ENCODE data around the gene PDCD5. TPM values are rescaled to one million over a fixed set of nuclear protein-coding genes. Genes with fewer than 3 reads are reported as not detected.

The PDCD5 gene
- total and polyA plus RNA-seq, 2 of the 4 experiments (the other 2 are of a cell fraction) = 30.6 to 74.1 TPM

GRCh38 chr19:32598022-32598421, 17.0 kb downstream of the PDCD5 start:
- Histone ChIP-seq H2BK15ac (ENCODE audit: low read depth, low read length) (no peak overlapping the region), H2AFZ (replicated peaks; ENCODE audit: low read length, poor library complexity) (no peak overlapping the region), H3K79me1 (ENCODE audit: low read depth in 1 of 2, low read length in 2 of 2) (no peaks in the 10 kb centered on the region; a peak in 1 of 4 replicates), H2BK120ac (ENCODE audit: low read depth, low read length) (no peak overlapping the region), H3K56ac (ENCODE audit: extremely low read depth, insufficient read depth, low read length) (no peak overlapping the region), H3K14ac (replicated peaks; ENCODE audit: low read depth, low read length) (no peak overlapping the region), H3K18ac (ENCODE audit: low read depth, low read length) (no peak overlapping the region), H2BK20ac (ENCODE audit: low read depth, low read length) (no peak overlapping the region), H3K4ac (ENCODE audit: low read depth, low read length) (no peak overlapping the region), H4K8ac (ENCODE audit: low read depth in 2 of 2, low read length in 2 of 2) (no peak overlapping the region), H3K9me3 (ENCODE audit: control insufficient read depth, insufficient read depth, low read length) (no peaks in the 10 kb centered on the region), H3K27ac (ENCODE audit: insufficient read depth, low read length) (no peak overlapping the region), H2AK9ac (replicated peaks; ENCODE audit: low read depth, low read length, poor library complexity) (no peak overlapping the region), H3K27me3 (ENCODE audit: control insufficient read depth, insufficient read depth, low read length) (no peaks in the 10 kb centered on the region), H2AK5ac (ENCODE audit: low read depth, low read length) (no peak overlapping the region), H3K4me1 (ENCODE audit: control insufficient read depth, insufficient read depth, low read length) (no peaks in the 10 kb centered on the region), H3K4me3 (ENCODE audit: insufficient read depth, low read depth, low read length) (no peak overlapping the region), H3K9ac (ENCODE audit: low read depth, low read length) (no peak overlapping the region), H3K23ac (ENCODE audit: low read depth, low read length) (no peak overlapping the region), H4K91ac (ENCODE audit: insufficient read depth, low read depth, low read length) (no peak overlapping the region), H4K5ac (ENCODE audit: low read depth, low read length) (no peak overlapping the region), H3K4me2 (ENCODE audit: low read depth, low read length) (no peak overlapping the region), H3K9me1 (ENCODE audit: insufficient read depth, low read length) (no peaks in the 10 kb centered on the region), H3K36me3 (ENCODE audit: control insufficient read depth, insufficient read depth, low read length) (peaks cover 43% of the 10 kb centered on the region), H2BK5ac (ENCODE audit: low read depth, low read length, poor library complexity, severe bottlenecking) (no peak overlapping the region), H4K20me1 (ENCODE audit: insufficient read depth, low read length) (0 out of 2 replicates have a peak, but pooled peaks cover 4% of the 10 kb centered on the region)
- in situ Hi-C loops (cut with MboI; ENCODE audit: low sequenced_read_pairs) (no loop called here), dilution Hi-C loops (cut with HindIII; ENCODE audit: low sequenced_read_pairs, unreplicated experiment) (no loop called here), intact Hi-C loops (cut with micrococcal nuclease) (no loop called here)
- TF ChIP-seq MAFK (IDR thresholded peaks at IDR 0.05; ENCODE audit: low read depth, low read length) (no peak), RFX5 (IDR thresholded peaks at IDR 0.05; ENCODE audit: low read depth, low read length) (no peak), NFE2L2 (IDR thresholded peaks at IDR 0.05; ENCODE audit: low read depth, low read length) (no peak), MAZ (IDR thresholded peaks at IDR 0.05; ENCODE audit: borderline replicate concordance, low read depth, low read length) (no peak), CTCF (conservative IDR thresholded peaks at IDR 0.05; ENCODE audit: low read depth, low read length) (no peak), USF2 (IDR thresholded peaks at IDR 0.05; ENCODE audit: low read depth, low read length) (no peak), CHD1 (IDR thresholded peaks at IDR 0.05; ENCODE audit: low read depth, low read length) (no peak), CEBPB (IDR thresholded peaks at IDR 0.05; ENCODE audit: low read depth, low read length) (no peak)
- ATAC-seq (ENCODE audit: low read depth) (no peak), DNase-seq (no peak)
- POLR2A ChIA-PET (ENCODE audit: unreplicated experiment) = no interaction called here
- BruUV-seq (replicated peaks) = no TSS peak
- 91% methylated on average over 5 of the region's 11 CpGs; no CpG with 5 or more reads in 1 of the 2 experiments for WGBS, 2 experiments (ENCODE audit: extremely low coverage in 2 of 2, insufficient read length in 1 of 2)
- CTCF ChIA-PET = no interaction called here
